RWPE2 (cell line): Measurements from ENCODE around the gene HSPA12A.
A peak's percentile ranks its signal among the peaks of the same experiment; 100 is the strongest.

Experiments used
- ATAC-seq: fragments of 200-7000 bp; cut with Tn5 transposase; 3 replicates; pipeline ENCODE4 v1.9.1; 2021; ENCODE audit warnings: low read depth
- DNase-seq: peaks from one replicate; pipeline ENCODE4 v3.0.0-alpha.2; 2020; ENCODE audit warnings: low spot score
- H3K27ac ChIP-seq: fragments of 450-650 bp; 2 replicates; pipeline ENCODE4 v1.5.1; 2017; ENCODE audit warnings: mild to moderate bottlenecking; ENCODE audit not compliant: poor library complexity, severe bottlenecking
- H3K27me3 ChIP-seq: fragments of 250-450 bp; sonication (Bioruptor Pico); 2 replicates; pipeline ENCODE4 v1.5.1; 2021; ENCODE audit warnings: mild to moderate bottlenecking, moderate library complexity; ENCODE audit not compliant: insufficient read depth, poor library complexity, severe bottlenecking
- H3K36me3 ChIP-seq: fragments of 250-450 bp; sonication (Bioruptor Pico); 2 replicates; pipeline ENCODE4 v1.5.1; 2020; ENCODE audit warnings: low read depth, mild to moderate bottlenecking, moderate library complexity
- H3K4me1 ChIP-seq: fragments of 250-450 bp; sonication (Bioruptor Pico); 2 replicates; pipeline ENCODE4 v1.5.1; 2021; ENCODE audit warnings: mild to moderate bottlenecking, moderate library complexity; ENCODE audit not compliant: insufficient read depth, poor library complexity, severe bottlenecking
- H3K4me3 ChIP-seq: fragments of 250-450 bp; sonication (Bioruptor Pico); 2 replicates; pipeline ENCODE4 v1.5.1; 2021; ENCODE audit warnings: mild to moderate bottlenecking, moderate library complexity; ENCODE audit not compliant: severe bottlenecking
- H3K9me3 ChIP-seq: fragments of 250-450 bp; sonication (Bioruptor Pico); 2 replicates; pipeline ENCODE4 v1.5.1; 2021; ENCODE audit warnings: mild to moderate bottlenecking, moderate library complexity; ENCODE audit not compliant: severe bottlenecking
- CTCF ChIP-seq: fragments of 450-650 bp; IDR thresholded peaks from one replicate; pipeline ENCODE4 v1.5.1; 2017; ENCODE audit warnings: mild to moderate bottlenecking, moderate library complexity; ENCODE audit not compliant: poor library complexity, severe bottlenecking

HSPA12A gene

GRCh38 chr10:116676118-116676517 is 66.2 kb downstream of the HSPA12A start:
- Histone ChIP-seq H3K9me3 (no peaks in the 10 kb centered on the region), H3K4me1 (peaks cover 4% of the 10 kb centered on the region), H3K36me3 (no peaks in the 10 kb centered on the region), H3K4me3 (no peak overlapping the region), H3K27ac (no peak overlapping the region), H3K27me3 (no peaks in the 10 kb centered on the region)
- no peak for DNase-seq
- no peak for ATAC-seq
- no peak for TF ChIP-seq CTCF

- no peak for TF ChIP-seq CTCF
- DNase-seq (no peak), ATAC-seq (no peak)
- Histone ChIP-seq H3K27me3 (no peaks in the 10 kb centered on the region), H3K27ac (no peak overlapping the region), H3K9me3 (no peaks in the 10 kb centered on the region), H3K4me3 (no peak overlapping the region), H3K4me1 (peaks cover 4% of the 10 kb centered on the region), H3K36me3 (no peaks in the 10 kb centered on the region)
These were observed 67.4 kb downstream of the HSPA12A start for GRCh38 chr10:116674901-116675423.

- H3K4me3 ChIP-seq: no peak overlapping the region
- no peak overlapping the region for H3K27ac ChIP-seq
- H3K9me3 ChIP-seq: no peaks in the 10 kb centered on the region
- TF ChIP-seq CTCF: no peak
- no peaks in the 10 kb centered on the region for H3K27me3 ChIP-seq
- DNase-seq (no peak), ATAC-seq (no peak)
- H3K4me1 ChIP-seq: peaks cover 4% of the 10 kb centered on the region
- H3K36me3 ChIP-seq: no peaks in the 10 kb centered on the region
These were observed 68.5 kb downstream of the HSPA12A start for GRCh38 chr10:116673866-116674265.

GRCh38 chr10:116672891-116673290 is 69.5 kb downstream of the HSPA12A start:
- no peaks in the 10 kb centered on the region for H3K9me3 ChIP-seq
- H3K27me3 ChIP-seq: no peaks in the 10 kb centered on the region
- DNase-seq (no peak), ATAC-seq (no peak)
- no peaks in the 10 kb centered on the region for H3K36me3 ChIP-seq
- no peak overlapping the region for H3K4me3 ChIP-seq
- peaks cover 4% of the 10 kb centered on the region for H3K4me1 ChIP-seq
- no peak for TF ChIP-seq CTCF
- H3K27ac ChIP-seq: no peak overlapping the region

- Histone ChIP-seq H3K4me1 (peaks cover 4% of the 10 kb centered on the region), H3K27me3 (no peaks in the 10 kb centered on the region), H3K4me3 (no peak overlapping the region), H3K36me3 (no peaks in the 10 kb centered on the region), H3K9me3 (no peaks in the 10 kb centered on the region), H3K27ac (peak overlapping the region; percentile 19)
- no peak for TF ChIP-seq CTCF
- DNase-seq (no peak), ATAC-seq (peak; percentile 70)
These were observed 71.0 kb downstream of the HSPA12A start for GRCh38 chr10:116671274-116671926.
